HepG2 (cell line): ENCODE data around the gene ABHD17A. TPM values are rescaled to one million over a fixed set of nuclear protein-coding genes. Genes with fewer than 3 reads are reported as not detected.
A peak's percentile ranks its signal among the peaks of the same experiment; 100 is the strongest.

Experiments used
- CEBPZ ChIP-seq: IDR thresholded peaks from 2 replicates; pipeline ENCODE4 v1.6.1; 2012; ENCODE audit warnings: low read length, improper control_type of control experiment
- EHMT2 ChIP-seq: fragments of 200-600 bp; sonication (generic); IDR thresholded peaks from 2 replicates; pipeline ENCODE4 v1.7.0; 2017; ENCODE audit warnings: antibody characterized with exemption, low read depth, low read length, borderline replicate concordance
- KLF13 ChIP-seq: sonication (generic); formaldehyde crosslinking; IDR thresholded peaks from 2 replicates; pipeline ENCODE4 v1.4.0; 2020; ENCODE audit warnings: mild to moderate bottlenecking, missing genetic modification reagents
- KMT2B ChIP-seq: IDR thresholded peaks from 2 replicates; pipeline ENCODE4 v1.6.1; 2016; ENCODE audit warnings: missing genetic modification reagents, missing compliant biosample characterization
- MTF1 ChIP-seq: sonication (generic); formaldehyde crosslinking; IDR thresholded peaks from 2 replicates; pipeline ENCODE4 v1.5.0; 2020; ENCODE audit warnings: missing genetic modification reagents
- SATB2 ChIP-seq: sonication (generic); formaldehyde crosslinking; IDR thresholded peaks from 2 replicates; pipeline ENCODE4 v1.5.0; 2020; ENCODE audit warnings: missing genetic modification reagents
- SIN3A ChIP-seq: IDR thresholded peaks from 2 replicates; pipeline ENCODE4 v1.6.1; 2011; ENCODE audit warnings: low read depth, mild to moderate bottlenecking, control low read depth, low read length, borderline replicate concordance
- SOX5 ChIP-seq: IDR thresholded peaks from 2 replicates; pipeline ENCODE4 v1.6.1; 2016; ENCODE audit warnings: borderline replicate concordance
- ZNF12 ChIP-seq: sonication (generic); formaldehyde crosslinking; IDR thresholded peaks from 2 replicates; pipeline ENCODE4 v1.5.0; 2020; ENCODE audit warnings: missing genetic modification reagents
- ZNF263 ChIP-seq: sonication (generic); formaldehyde crosslinking; IDR thresholded peaks from 2 replicates; pipeline ENCODE4 v1.4.0; 2020; ENCODE audit warnings: missing genetic modification reagents
- ZNF280D ChIP-seq: sonication (generic); formaldehyde crosslinking; IDR thresholded peaks from 2 replicates; pipeline ENCODE4 v1.5.1; 2020; ENCODE audit warnings: mild to moderate bottlenecking, missing genetic modification reagents
- ZNF574 ChIP-seq: sonication (generic); formaldehyde crosslinking; IDR thresholded peaks from 2 replicates; pipeline ENCODE4 v1.4.0; 2020; ENCODE audit warnings: missing genetic modification reagents
- ZNF615 ChIP-seq: sonication (generic); formaldehyde crosslinking; IDR thresholded peaks from 2 replicates; pipeline ENCODE4 v1.5.0; 2020; ENCODE audit warnings: mild to moderate bottlenecking, missing genetic modification reagents, borderline replicate concordance
- ZNF724P ChIP-seq: sonication (generic); formaldehyde crosslinking; IDR thresholded peaks from 2 replicates; pipeline ENCODE4 v1.8.0; 2022; ENCODE audit warnings: missing genetic modification reagents, borderline replicate concordance
- ZNF790 ChIP-seq: sonication (generic); formaldehyde crosslinking; IDR thresholded peaks from 2 replicates; pipeline ENCODE4 v1.8.0; 2022; ENCODE audit warnings: missing genetic modification reagents, mild to moderate bottlenecking, borderline replicate concordance
- ZSCAN12 ChIP-seq: sonication (generic); formaldehyde crosslinking; IDR thresholded peaks from 2 replicates; pipeline ENCODE4 v1.9.0; 2021; ENCODE audit warnings: mild to moderate bottlenecking, missing genetic modification reagents
- polyA plus RNA-seq, 8 experiments: library from polyadenylated mRNA; depleted of rRNA in 3 of 8; stranded (reverse) in 7 of 8; unstranded in 1 of 8; fragments of >200 nt; fragmentation: Illumina TruSeq in 4 of 8; extraction: Trizol in 4 of 8; gene quantifications; 2 replicates each; pipeline versions ENCODE4 v1.2.1 to v1.2.3, GENCODE V29; 2011 to 2016; ENCODE audit warnings: low read depth in 4 of 8, missing spikeins in 1 of 8, mixed read lengths in 1 of 8; ENCODE audit not compliant: insufficient read depth in 1 of 8
- total RNA-seq, 5 experiments: library from RNA; depleted of rRNA; stranded (reverse); fragments of >200 nt; fragmentation: Illumina TruSeq; extraction: Trizol; gene quantifications; 2 replicates each; pipeline ENCODE4 v1.2.3, GENCODE V29; 2016; ENCODE audit warnings: low read depth in 1 of 5

Gene ABHD17A
- total and polyA plus RNA-seq, 2 of the 13 experiments (the other 11 are each of a cell fraction or from before 2014, with no cell fraction given) = 27.7 to 40.8 TPM

- TF ChIP-seq ZNF724P (no peak), ZNF12 (CRISPR knock-in tag) (no peak), KLF13 (CRISPR knock-in tag) (no peak), ZNF574 (CRISPR knock-in tag) (0 out of 2 replicates have a peak, but pooled peaks have one; percentile 11), SOX5 (CRISPR knock-in tag) (no peak), ZNF790 (CRISPR knock-in tag) (no peak), ZSCAN12 (no peak), MTF1 (CRISPR knock-in tag) (no peak), SIN3A (peak; percentile 16; the same call in 1 of the 2 replicates), ZNF280D (CRISPR knock-in tag) (no peak), KMT2B (CRISPR knock-in tag) (0 out of 2 replicates have a peak, but pooled peaks have one; percentile 6), ZNF263 (CRISPR knock-in tag) (no peak), CEBPZ (no peak), EHMT2 (no peak), ZNF615 (CRISPR knock-in tag) (no peak), SATB2 (CRISPR knock-in tag) (no peak)
Observed at GRCh38 chr19:1884291-1884718, 991 bp downstream of the ABHD17A start (continued).
